GM13976 (cell line): ENCODE results near the gene SIGLEC14.

ENCODE experiments used
- DNase-seq: peaks from one replicate; pipeline ENCODE4 v3.0.0; 2012; ENCODE audit warnings: low spot score
- in situ Hi-C: fragments of 300-500 bp; cut with MboI; formaldehyde crosslinking; loops from one replicate; pipeline ENCODE4 v1.12.0; 2022; ENCODE audit warnings: low sequenced_read_pairs, mixed read lengths, inconsistent platforms; ENCODE audit not compliant: unreplicated experiment
- TF ChIP-seq, protein P1 (sequence below): IDR thresholded peaks from 2 replicates; pipeline ENCODE4 v1.5.1; 2012; ENCODE audit warnings: borderline replicate concordance, mild to moderate bottlenecking; ENCODE audit not compliant: insufficient read depth; ENCODE audit errors: extremely low read depth, missing control alignments, control extremely low read depth

The SIGLEC14 gene

DNA sequence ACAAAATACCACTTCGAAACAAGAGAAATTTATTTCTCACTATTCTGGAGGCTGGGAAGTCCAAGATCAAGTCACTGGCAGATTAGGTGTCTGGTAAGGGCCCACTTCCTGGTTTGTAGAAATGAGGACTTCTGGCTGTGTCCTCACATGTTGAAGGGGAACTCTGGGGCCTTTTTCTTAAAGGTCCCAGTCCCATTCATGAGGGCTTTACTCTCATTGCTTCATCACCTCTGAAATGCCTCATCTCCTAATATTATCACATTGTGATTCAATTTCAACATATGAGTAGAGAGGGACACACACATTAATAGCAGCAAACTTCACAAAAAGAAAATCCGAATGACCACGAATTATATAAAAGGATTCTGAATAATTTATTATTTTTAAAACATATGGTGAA lies 21.6 kb upstream of the SIGLEC14 start:
- no peak for DNase-seq
- TF ChIP-seq, protein P1, sequence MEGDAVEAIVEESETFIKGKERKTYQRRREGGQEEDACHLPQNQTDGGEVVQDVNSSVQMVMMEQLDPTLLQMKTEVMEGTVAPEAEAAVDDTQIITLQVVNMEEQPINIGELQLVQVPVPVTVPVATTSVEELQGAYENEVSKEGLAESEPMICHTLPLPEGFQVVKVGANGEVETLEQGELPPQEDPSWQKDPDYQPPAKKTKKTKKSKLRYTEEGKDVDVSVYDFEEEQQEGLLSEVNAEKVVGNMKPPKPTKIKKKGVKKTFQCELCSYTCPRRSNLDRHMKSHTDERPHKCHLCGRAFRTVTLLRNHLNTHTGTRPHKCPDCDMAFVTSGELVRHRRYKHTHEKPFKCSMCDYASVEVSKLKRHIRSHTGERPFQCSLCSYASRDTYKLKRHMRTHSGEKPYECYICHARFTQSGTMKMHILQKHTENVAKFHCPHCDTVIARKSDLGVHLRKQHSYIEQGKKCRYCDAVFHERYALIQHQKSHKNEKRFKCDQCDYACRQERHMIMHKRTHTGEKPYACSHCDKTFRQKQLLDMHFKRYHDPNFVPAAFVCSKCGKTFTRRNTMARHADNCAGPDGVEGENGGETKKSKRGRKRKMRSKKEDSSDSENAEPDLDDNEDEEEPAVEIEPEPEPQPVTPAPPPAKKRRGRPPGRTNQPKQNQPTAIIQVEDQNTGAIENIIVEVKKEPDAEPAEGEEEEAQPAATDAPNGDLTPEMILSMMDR, result no peak
- in situ Hi-C loops, result loop anchor here (25.0 kb wide), 2 partner anchors 331 to 506 kb away; partner anchors contain the start of gene VSIG10L

DNA sequence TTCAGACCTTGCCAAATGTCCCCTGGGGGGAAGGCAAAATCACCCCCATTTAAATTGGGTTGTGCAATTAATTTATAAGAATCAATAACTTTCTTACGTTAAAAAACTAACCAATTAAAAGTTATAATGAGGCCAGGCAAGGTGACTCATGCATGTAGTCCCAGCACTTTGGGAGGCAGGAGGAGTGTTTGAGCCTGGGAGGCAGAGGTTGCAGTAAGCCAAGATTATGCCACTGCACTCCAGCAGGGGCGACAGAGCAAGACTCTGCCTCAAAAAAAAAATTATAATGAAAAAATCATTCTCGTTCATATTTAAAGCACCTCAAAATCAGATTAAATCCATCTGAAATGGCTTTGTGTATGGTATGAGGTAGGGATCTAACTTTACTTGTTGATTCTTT lies 18.4 kb upstream of the SIGLEC14 start:
- no peak for DNase-seq
- in situ Hi-C loops, result loop anchor here (25.0 kb wide), 2 partner anchors 328 to 503 kb away; partner anchors contain the start of gene VSIG10L
- TF ChIP-seq, protein P1, result no peak

DNA sequence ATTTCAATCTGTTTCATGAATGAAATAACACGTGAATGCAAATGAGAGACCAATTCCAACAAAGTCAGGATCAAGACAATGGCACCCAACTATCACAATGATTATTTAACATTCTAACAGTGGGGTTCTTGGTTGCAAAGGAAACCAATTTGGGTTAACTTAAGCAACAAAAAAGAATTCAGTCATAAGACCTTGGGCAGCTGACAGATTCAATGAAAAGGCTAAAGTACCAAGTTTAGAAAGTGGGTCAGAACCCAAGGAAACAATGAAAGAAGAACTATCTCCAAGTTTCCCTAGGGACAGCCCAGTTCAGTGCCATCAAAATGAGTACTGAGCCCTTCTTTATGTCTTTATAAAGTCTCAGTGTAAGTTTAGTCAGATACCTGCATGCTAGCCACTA lies 17.5 kb upstream of the SIGLEC14 start:
- DNase-seq, result no peak
- in situ Hi-C loops, result loop anchor here (25.0 kb wide), 2 partner anchors 327 to 502 kb away; partner anchors contain the start of gene VSIG10L
- TF ChIP-seq, protein P1, result no peak

DNA sequence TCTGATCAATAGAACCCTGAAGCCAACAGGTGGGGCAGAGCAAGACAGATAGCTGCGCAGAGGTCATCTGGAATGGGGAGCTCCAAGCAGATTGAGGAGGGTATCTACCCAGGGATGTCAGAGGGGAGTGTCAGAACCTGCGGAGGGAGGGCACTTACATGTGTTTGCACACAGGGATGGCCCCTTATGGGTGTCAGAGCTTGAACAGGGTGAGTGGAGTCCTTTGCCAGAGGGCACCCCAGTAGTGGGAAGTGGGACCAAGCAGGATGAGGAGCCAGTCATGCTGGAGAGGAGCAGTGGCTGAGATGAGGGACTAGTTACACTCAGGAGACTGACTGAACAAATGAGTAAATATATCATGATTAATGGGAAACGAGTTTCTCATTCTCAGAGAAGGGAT lies 17.0 kb upstream of the SIGLEC14 start:
- DNase-seq, result no peak
- in situ Hi-C loops, result loop anchor here (25.0 kb wide), 2 partner anchors 326 to 501 kb away; partner anchors contain the start of gene VSIG10L
- TF ChIP-seq, protein P1, result no peak

DNA sequence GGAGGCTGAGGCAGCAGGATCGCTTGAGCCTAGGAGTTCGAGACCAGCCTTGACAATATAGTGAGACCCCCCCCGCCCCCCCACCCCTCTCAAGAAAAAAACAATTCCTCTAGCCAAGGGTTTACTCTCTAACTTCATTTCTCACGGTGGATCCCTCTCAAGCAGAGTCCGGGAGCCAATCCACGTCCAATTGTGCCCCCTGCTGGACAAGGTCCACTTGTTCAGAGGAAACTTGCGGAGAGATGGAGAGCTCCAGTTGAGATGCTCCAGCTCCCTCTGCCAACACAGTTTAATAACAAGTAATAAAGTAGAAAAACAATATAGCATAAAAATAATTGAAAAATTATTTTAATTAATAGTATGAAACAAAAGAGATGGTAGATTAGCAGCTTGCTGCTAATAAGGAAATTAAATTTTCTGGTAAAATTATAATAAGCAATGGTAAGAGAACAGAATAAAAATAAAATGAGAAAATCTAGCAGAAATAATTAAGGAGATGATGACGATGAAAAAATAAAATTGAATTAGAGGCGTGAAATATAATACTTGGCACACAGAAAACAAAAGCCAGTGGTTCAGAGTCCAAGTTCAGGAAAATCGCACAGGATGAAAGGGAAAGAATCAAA lies 14.5 kb upstream of the SIGLEC14 start:
- TF ChIP-seq, protein P1, result peak; percentile 60
- peak; percentile 67 for DNase-seq
- in situ Hi-C loops, result loop anchor here (25.0 kb wide), 2 partner anchors 324 to 499 kb away; partner anchors contain the start of gene VSIG10L

DNA sequence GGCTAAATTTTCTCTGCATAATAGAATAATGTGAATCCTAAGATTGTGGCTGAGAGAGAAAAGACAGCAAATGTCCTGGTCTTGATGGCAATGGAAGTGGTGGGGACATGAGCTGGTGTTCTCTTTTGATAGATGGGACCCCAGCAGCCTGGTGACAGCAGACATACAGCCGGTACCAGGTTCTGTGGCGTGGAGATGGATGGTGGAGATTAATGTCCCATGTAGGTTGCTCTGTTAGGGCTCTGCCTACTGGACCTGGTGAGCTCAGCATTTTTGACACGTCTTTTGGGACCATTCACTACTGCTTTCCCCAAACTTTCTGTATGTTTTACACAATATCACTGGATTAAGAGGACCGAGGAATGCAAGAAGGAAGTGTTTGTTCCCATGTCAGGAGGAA lies 8.2 kb upstream of the SIGLEC14 start:
- TF ChIP-seq, protein P1, result no peak
- no peak for DNase-seq
- in situ Hi-C loops, result loop anchor here (5.0 to 25.0 kb wide), 3 partner anchors 182 to 492 kb away; partner anchors contain the start of gene VSIG10L
